GM21529 (cell line): Measurements from ENCODE around the gene TBC1D23.
"Not testable (repeated sequence)": the region's sequence is repeated elsewhere in the genome, so short reads cannot be mapped to it uniquely, and the experiment has no call there.

ENCODE experiments used
- ATAC-seq: cut with Tn5 transposase; IDR thresholded peaks from one replicate; pipeline ENCODE4 v1.9.1; 2021; ENCODE audit not compliant: unreplicated experiment

The TBC1D23 gene

DNA sequence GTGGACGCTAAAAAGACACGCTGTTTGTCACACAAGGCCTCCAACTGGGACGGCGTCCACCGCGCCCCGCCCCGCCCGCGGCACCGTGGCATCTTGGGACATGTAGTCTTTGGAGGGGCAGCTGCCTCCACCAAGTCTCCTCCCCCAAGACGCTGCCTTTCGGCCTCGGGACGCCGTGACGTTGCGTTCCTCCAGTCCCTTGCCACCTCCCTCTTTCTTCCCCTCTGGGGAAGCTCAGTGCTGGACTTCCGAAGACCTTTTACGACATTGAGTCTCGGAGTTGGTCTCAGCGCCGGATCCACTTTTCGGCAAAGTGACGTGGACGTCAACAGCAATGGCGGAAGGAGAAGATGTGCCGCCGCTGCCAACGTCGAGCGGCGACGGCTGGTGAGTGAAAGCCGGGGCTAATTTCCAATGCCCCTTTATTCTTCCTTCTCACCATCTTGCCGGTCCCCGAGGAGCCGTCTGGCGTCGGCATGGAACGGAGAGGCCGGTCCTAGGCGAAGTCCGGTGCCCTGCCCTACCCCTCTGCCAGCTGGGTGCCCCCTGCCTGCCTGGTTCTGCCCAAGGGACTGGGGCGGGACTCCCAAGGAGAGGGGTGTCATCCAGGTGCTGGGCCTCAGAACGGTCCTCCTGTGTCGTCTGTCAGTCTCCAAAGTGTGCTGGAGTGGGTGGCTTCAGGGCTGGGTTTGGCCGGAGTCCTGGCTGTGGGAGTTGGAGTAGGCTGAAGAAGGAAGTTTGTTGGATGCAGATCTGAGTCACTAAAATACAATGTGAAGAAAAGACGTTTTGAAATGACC is at the start of gene TBC1D23:
Gene TBC1D23, plus strand, starts transcription at position 308 of the 800 bp plus-strand sequence. Its CDS starts 27 bp downstream, at position 335.
- peak; percentile 100 for ATAC-seq

DNA sequence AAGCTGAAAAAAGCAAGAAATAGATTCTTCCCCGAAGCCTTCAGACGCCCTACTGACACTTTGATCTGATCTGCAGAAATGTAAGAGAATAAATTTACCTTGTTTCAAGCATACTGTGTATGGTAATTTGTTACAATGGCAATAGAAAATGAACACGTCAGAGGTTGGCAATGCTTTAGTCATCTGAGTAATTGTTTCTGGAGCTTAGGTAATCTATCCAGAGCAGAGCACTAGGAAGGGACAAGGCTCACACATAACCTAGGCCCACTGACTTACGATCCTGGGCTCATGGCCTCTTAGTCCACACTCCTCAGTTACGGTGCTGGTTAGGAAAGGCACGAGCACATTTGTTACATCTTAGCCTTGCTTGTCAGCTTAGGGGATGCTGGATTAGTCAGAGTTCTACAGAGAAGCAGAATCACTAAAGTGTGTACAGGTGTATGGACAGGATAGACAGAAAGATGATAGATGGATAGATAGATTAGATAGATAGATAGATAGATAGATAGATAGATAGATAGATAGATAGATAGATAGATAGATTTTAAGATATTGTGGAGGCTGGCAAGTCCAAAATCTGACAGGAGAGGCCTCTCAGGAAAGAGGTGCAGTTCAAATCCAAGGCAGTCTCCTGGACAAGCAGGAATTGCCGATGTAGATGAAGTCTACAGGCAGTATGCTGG is 46.8 kb upstream of the TBC1D23 start:
- ATAC-seq = no peak

DNA sequence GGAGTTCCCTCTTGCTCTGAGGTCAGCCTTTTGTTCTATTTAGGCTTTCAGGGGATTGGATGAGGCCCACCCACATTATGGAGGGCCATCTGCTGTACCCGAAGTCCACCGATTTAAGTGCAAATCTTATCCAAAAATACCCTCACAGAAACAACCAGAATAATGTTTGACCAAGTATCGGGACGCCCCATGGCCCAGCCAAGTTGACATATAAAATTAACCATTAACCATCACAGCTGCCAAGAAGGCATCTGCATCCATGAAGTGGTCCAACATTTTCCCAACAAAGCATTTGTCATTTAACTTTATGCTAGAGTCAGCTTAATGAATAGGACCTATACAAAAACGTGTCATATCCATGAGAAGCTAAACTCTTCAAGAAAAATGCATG is 46.2 kb upstream of the TBC1D23 start:
- no peak for ATAC-seq

DNA sequence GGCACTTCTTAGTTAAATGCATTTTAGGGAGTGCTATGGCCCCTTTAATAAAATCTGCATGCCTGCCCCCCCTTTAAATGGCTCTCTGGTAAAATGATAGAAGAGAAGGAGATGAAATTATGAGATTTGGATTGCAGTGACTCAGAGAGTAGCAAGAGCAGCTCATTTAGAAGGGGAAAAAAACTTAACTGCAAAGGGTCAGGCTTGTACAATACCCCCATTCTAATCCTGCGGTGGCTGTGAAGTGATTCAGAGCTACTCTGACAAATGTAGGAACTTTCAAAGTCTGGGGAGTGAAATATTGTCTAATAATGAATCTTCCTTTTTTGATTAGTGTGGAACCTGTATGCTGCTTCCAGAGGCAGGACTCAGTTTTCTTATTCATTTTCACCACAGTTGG is 44.1 kb upstream of the TBC1D23 start:
- no peak for ATAC-seq

DNA sequence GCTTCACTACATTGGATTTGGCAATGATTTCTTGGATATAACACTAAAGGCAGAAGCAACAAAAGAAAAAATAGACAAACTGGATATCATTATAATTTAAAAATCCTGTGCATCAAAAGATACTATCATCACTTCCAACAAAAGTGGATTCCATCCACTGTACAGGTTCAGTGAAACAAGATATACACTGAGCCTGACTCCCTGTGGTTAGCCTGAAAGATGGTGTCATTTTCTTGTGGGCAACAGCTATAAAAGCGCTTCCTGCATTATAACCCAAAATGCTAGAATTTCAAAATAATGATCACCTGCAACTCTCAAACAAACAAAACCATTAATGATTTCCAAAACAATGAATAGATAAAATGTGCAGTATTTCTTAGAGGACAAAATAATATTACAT is 39.6 kb upstream of the TBC1D23 start:
- no peak for ATAC-seq

DNA sequence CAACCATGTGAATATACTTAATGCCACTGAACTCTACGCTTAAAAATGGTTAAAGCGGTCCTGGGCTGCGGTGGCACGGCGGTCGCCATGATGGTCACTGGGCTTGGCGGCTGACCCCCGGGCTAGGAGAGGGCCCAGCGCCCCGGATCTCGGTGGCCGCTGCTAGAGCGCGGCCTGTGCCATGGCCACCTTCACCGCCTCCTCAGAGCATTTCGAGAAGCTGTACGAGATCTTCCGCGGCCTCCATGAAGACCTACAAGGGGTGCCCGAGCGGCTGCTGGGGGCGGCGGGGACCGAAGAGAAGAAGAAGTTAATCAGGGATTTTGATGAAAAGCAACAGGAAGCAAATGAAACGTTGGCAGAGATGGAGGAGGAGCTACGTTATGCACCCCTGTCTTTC is 35.6 kb upstream of the TBC1D23 start:
- ATAC-seq = no peak

DNA sequence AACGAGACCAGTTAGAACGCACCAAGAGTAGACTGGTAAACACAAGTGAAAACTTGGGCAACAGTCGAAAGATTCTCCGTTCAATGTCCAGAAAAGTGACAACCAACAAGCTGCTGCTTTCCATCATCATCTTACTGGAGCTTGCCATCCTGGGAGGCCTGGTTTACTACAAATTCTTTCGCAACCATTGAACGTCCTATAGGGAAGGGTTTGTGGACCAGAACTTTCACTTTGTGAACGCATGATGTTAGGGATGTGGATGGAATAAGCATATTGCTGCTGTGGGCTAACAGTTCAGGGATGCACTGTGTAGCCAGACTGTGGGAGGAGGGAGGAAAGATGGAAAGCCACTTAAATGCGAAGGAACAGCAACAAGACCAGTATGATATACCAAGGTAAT is 34.9 kb upstream of the TBC1D23 start:
- no peak for ATAC-seq

DNA sequence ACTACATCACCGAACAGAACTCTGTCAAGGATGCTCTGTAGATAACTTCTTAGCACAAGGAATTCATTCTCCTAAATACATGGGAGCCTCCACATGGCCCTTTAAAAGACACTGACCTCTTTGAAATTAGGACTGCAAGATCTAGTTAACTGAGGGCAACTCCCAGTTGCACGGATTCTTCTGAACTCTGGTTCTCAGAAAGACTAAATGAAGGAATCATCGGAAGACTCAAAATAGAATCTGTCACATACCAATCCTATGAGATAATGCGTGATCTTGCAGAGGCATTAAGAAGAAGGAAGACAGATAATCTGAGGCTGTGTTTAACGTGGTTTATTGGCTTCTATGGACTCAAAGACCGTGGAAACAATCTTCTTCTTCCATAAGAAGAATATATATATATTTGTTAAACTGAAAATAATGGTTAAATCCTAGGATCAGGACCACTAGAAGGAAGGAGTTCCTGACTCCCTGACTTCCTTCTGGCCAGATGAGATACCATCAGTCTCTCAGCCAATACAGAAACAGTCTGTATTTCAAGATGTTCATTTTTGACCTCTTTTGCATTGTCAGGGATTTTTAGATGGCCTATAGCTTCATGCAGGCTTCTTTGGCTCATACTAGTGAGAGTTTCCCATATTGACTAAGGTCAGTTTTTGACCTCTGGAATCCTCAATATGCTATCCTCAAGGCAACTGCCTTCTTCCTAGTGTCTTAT is 33.9 kb upstream of the TBC1D23 start:
- no peak for ATAC-seq

DNA sequence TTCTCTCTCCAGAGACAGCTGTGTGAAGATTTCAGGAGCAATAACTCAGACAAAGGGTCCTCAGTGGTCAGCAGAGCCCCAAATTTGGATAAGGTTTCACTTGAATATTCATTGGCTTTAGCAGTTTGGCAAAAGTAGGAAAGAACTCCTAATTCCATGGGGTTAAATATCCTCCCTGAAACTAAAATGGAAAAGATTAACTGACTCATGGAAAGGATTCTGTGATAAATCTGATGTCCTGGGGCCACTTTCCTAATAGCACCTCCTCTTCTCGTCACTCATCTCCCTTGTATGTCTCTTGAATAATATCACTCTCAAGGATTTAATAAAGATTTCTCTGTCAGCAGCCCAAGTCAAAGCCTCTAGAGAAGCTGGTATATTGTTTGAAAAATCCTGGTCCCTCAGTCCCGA is 33.3 kb upstream of the TBC1D23 start:
- no peak for ATAC-seq

DNA sequence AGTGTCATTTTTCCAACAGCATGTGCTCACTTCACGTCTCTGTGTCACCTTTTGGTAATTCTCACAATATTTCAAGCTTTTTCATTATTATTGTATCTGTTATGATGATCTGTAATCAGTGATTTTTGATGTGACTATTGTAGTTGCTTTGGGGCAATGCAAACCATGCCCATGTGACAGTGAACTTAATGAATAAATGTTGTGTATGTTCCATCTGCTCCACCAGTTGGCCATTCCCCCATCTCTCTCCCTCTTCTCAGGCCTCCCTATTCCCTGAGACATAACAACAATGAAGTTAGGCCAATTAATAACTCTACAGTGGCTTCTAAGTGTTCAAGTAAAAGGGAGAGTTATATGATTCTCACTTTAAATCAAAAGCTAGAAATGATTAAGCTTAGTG is 32.5 kb upstream of the TBC1D23 start:
- no peak for ATAC-seq

DNA sequence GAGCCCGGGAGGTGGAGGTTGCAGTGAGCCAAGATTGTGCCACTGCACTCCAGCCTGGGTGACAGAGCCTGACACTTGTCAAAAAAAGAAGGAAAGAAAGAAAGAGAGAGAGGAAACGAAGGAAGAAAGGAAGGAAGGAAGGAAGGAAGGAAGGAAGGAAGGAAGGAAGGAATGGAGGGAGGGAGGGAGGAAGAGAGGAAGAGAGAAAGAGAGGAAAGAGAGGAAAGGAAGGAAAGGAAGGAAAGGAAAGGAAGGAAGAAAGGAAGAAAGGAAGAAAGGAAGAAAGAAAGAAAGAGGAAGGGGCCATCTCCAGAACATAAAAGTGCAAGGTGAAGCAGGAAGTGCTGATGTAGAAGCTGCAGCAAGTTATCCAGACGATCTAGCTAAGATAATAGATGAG is 31.6 kb upstream of the TBC1D23 start:
- ATAC-seq = not testable (repeated sequence)

DNA sequence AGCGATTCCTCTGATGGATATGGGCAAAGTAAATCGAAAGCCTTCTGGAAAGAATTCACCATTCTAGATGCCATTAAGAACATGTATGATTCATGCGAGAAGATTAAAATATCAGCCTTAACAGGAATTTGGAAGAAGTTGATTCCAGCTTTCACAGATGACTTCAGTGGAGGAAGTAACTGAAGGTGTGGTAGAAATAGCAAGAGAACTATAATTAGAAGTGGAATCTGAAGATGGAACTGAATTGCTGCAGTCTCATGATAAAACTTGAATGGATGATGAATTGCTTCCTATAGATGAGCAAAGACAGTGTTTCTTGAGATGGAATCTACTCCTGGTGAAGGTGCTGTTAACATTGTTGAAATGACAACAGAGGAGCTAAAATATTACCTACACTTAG is 30.1 kb upstream of the TBC1D23 start:
- ATAC-seq = no peak

DNA sequence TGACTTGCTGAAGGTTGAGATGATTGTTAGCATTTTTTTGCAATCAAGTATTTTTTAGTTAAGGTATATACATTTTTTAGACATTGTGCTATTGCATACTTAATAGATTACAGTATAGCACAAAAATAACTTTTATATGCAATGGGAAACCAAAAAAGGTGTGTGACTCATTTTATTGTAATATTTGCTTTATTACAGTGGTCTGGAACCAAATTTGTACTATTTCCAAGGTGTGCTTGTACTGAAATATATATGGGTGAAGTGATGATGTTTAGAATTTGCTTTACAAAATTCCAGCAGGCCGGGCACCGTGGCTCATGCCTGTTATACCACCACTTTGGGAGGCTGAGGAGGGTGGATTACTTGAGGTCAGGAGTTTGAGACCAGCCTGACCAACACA is 29.1 kb upstream of the TBC1D23 start:
- no peak for ATAC-seq

DNA sequence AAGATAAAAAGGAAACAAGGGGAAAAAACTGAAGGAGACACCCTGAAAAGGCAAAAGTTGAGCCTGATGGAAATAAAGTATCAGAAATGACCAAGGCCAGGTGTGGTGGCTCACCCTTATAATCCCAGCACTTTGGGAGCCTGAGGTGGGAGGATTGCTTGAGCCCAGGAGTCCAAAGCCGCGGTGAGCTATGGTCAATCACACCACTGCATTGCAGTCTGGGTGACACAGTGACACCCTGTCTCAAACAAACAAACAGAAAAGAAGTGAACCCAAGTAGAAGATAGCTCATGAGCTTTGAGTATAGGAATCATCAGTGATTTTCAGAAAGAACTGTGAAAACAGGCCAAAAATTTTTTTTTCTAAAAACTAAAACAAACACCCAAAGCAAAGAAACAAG is 26.4 kb upstream of the TBC1D23 start:
- no peak for ATAC-seq

DNA sequence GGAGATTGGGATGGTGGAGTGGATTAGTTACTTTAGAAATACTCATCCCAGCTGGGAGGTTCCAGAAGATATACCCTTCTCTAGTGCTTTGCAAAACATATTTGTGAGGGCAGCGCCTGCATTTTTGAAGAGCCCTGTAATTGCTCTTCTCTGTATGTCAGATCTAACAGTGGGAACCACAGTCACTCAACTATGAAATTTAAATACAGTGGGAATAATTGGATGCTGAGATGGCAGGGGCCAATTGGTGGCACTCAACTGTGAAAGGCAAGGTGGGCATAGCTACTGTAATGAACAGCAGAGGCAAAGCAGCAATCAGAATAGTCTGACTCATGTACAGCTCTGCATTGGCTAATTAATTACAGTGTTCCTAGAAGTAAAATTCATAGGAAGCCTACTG is 22.2 kb upstream of the TBC1D23 start:
- no peak for ATAC-seq

DNA sequence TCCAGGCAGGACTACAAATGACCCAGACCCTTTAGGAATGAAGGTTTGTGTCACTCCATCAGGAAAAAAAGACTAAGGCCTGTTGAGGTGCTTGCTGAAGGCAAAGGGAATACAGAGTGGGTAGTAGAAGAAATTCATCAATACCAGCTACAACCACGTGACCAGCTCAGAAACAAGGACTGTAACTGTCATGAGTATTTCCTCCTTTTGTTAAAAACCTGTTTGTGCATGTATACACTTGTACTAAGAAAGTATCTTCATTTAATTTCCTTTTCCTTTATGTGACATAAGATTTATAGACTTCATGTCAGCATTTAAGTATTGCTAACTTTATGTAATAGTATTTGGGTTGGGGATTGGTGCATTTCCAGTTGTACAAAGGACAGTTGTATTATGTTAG is 18.3 kb upstream of the TBC1D23 start:
- not testable (repeated sequence) for ATAC-seq

DNA sequence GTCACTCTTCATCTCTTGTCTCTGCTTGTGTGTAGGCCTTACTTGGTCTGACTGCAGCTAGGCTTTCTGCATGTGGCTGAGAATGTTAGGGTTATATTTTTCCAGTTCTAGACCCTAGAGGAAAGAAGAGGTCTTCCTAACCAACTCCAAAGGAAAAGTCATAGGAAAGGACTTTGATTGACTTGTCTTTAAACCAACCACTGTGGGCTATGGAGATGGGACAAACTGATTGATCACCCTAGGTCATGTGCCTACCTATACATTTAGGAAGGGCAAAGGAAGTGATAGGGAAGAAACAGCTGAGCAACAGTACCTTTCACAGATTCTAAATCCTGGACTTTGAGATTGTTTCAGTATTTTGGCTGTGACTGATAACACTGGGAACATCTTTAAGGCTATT is 16.5 kb upstream of the TBC1D23 start:
- ATAC-seq = no peak

DNA sequence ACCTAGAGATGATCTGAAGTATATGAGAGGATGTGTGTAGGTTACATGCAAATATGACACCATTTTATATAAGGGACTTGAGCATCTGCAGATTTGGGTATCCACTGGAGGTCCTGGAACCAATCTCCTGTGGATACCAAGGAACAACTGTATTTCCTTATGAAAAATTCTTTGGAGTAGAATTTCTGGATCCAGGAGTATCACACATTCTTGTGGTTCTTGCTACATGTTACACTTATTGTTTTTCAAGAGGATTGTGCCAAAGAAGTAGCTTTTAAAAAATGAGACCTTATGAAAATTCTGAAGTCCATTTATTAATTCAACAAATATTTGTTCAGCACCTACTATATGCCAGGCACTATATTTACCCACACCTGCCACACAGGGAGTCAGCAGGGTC is 15.7 kb upstream of the TBC1D23 start:
- ATAC-seq = no peak

DNA sequence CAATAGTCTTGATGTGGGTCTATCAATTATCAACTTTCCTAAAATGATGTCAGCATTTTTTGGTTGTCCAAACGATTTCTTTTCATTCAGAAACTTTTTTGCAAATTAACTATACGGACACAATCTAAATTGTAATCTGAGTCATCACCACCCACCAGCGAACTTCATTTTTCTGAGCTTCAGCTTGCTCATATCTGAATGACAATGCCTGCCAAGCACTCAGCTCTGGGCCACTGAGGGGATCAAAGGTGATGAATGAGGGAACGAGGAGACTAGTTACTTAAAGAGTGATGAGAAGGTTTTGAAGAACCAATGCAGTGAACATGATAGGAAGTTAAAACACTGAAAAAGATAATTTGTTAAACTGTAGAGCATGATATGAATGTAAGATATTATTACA is 14.9 kb upstream of the TBC1D23 start:
- ATAC-seq = no peak

DNA sequence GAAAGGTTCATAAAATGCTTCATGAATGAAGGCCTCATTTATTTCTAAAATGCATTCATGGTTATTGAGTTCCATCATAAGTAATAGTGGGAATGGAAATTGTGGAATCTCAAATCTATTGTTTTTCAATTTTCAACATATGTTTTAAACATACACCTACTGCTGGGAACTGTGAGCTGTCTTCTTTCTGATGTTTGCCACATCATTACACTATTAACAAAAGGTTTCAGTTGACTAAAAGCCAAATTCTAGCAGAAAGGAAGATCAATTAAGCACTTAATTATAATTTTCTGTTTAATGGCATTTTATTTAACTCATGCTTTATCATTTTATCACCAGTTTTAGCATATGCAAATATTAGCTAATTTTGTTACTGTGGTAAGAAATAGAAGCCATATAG is 13.8 kb upstream of the TBC1D23 start:
- ATAC-seq = no peak

DNA sequence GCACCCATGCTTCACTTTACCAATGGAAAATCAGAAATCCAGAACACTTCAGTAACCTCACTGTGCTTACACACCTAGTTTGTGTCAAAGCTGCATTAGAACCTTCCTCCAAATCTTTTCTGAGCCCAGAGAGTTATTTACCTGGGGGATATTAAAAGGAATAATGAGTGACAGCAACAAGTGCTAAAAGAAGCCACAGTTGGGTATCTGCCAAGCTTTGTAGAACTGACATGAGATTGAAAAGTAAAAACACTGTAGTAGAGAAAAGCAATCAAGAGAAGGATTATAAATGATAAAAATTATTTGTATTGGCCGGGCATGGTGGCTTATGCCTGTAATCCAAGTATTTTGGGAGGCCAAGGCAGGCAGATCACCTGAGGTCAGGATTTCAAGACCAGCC is 8.8 kb upstream of the TBC1D23 start:
- no peak for ATAC-seq

DNA sequence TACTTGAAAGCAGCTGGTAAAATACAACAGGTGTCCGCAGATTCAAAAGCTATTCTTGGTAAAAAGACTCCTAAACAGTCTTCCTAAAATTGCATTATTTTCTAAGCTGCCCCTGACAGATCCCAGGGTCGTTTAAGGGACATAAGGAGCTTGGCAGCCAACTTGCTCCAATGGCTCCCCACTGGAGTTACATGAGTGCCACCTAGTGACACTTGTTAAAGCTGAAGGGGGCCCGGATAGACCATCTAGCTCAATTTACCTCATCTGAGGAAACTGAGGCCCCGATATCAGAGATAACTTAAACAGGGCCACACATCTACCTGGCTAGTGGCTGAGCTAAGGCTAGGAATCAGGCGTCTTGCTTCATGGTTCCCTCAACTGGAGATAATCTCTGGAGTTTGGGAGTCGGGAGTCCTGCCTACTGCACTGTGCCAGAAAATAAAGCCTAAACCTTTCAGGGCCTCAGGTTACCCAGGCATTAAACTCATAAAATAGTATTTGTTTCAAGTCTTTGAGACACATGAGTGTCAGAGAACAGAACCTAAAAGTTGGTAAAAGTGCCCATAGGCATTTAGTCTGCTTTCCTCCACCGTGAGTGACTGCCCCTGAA is 6.5 kb upstream of the TBC1D23 start:
- ATAC-seq = peak; percentile 91
